ENCODE data around the gene SLC41A2. TPM values are rescaled to one million over a fixed set of nuclear protein-coding genes. Genes with fewer than 3 reads are reported as not detected.
"Not testable (repeated sequence)": the region's sequence is repeated elsewhere in the genome, so short reads cannot be mapped to it uniquely, and the experiment has no call there.

SLC41A2 gene
- total RNA-seq, 4 donors from 2014 or later, result 8.4 to 26.1 (median 18.0) TPM

- Histone ChIP-seq H3K9me3 (no peaks in the 10 kb centered on the region), H3K36me3 (no peaks in the 10 kb centered on the region), H3K27me3 (no peaks in the 10 kb centered on the region), H3K4me3 (no peak overlapping the region), H3K4me1 (peaks cover 0 to 18% (median 0%) of the 10 kb centered on the region in 4 donors), H3K27ac (no peak overlapping the region)
- 80 to 81% methylated on average over 3 of the region's 3 CpGs for WGBS, 2 donors
- DNase-seq (ENCODE audit: low spot score in 2 of 2), result no peak
- TF ChIP-seq EP300 (IDR thresholded peaks at IDR 0.05) (no peak), CTCF (IDR thresholded peaks at IDR 0.05) (no peak), POLR2A (IDR thresholded peaks at IDR 0.05) (no peak)
Observed at GRCh38 chr12:104952816-104953215, 5.3 kb downstream of the SLC41A2 start.

- no peaks in the 10 kb centered on the region for H3K36me3 ChIP-seq
- H3K9me3 ChIP-seq, result no peaks in the 10 kb centered on the region
- H3K4me3 ChIP-seq, result no peak overlapping the region
- peaks cover 0 to 11% (median 0%) of the 10 kb centered on the region in 4 donors for H3K4me1 ChIP-seq
- DNase-seq (ENCODE audit: low spot score in 2 of 2), result no peak
- no peak for TF ChIP-seq CTCF (IDR thresholded peaks at IDR 0.05)
- no peaks in the 10 kb centered on the region for H3K27me3 ChIP-seq
- WGBS, 2 donors, result 83 to 91% methylated on average over 5 of the region's 5 CpGs
- no peak overlapping the region for H3K27ac ChIP-seq
Observed at GRCh38 chr12:104951759-104952509, 6.2 kb downstream of the SLC41A2 start.

GRCh38 chr12:104948716-104949115 is 9.4 kb downstream of the SLC41A2 start:
- not testable (repeated sequence) for H3K27ac ChIP-seq

GRCh38 chr12:104944252-104944651 is 13.8 kb downstream of the SLC41A2 start:
- no peaks in the 10 kb centered on the region for H3K36me3 ChIP-seq
- no peak overlapping the region for H3K27ac ChIP-seq
- H3K4me1 ChIP-seq, result no peaks in the 10 kb centered on the region
- H3K27me3 ChIP-seq, result no peaks in the 10 kb centered on the region
- TF ChIP-seq CTCF (IDR thresholded peaks at IDR 0.05) (no peak), POLR2A (IDR thresholded peaks at IDR 0.05) (no peak), EP300 (IDR thresholded peaks at IDR 0.05) (no peak)
- no peak for DNase-seq (ENCODE audit: low spot score in 2 of 2)
- H3K4me3 ChIP-seq, result no peak overlapping the region
- no peaks in the 10 kb centered on the region for H3K9me3 ChIP-seq
- WGBS, 2 donors, result 98 to 100% methylated on average over 3 of the region's 3 CpGs

More at GRCh38 chr12:104948716-104949115, 9.4 kb downstream of the SLC41A2 start:
- H3K27me3 ChIP-seq; H3K9me3 ChIP-seq; H3K36me3 ChIP-seq; H3K4me3 ChIP-seq; DNase-seq (ENCODE audit: low spot score in 2 of 2); H3K4me1 ChIP-seq: not testable (repeated sequence)
- WGBS, 2 donors, result 71 to 83% methylated on average over 4 of the region's 4 CpGs

- 93 to 95% methylated on average over 8 of the region's 8 CpGs for WGBS, 2 donors
- not testable (repeated sequence) for H3K27ac ChIP-seq; H3K27me3 ChIP-seq; H3K4me3 ChIP-seq; H3K4me1 ChIP-seq; H3K9me3 ChIP-seq; DNase-seq (ENCODE audit: low spot score in 2 of 2); H3K36me3 ChIP-seq
Observed at GRCh38 chr12:104943401-104943800, 14.7 kb downstream of the SLC41A2 start.

- Histone ChIP-seq H3K9me3 (no peaks in the 10 kb centered on the region), H3K27ac (no peak overlapping the region), H3K36me3 (no peaks in the 10 kb centered on the region), H3K27me3 (no peaks in the 10 kb centered on the region), H3K4me3 (no peak overlapping the region), H3K4me1 (no peaks in the 10 kb centered on the region)
- DNase-seq (ENCODE audit: low spot score in 2 of 2), result no peak
- TF ChIP-seq POLR2A (IDR thresholded peaks at IDR 0.05) (no peak), CTCF (IDR thresholded peaks at IDR 0.05) (no peak), EP300 (IDR thresholded peaks at IDR 0.05) (no peak)
- 95 to 99% methylated on average over 4 of the region's 4 CpGs for WGBS, 2 donors
Observed at GRCh38 chr12:104942075-104942474, 16.0 kb downstream of the SLC41A2 start.
